ENCODE measurements around the gene ZNF638. TPM values are rescaled to one million over a fixed set of nuclear protein-coding genes. Genes with fewer than 3 reads are reported as not detected.

The ZNF638 gene
- total RNA-seq, 1 experiment from 2014 or later: 108 TPM

GRCh38 chr2:71385012-71385411 is 53.4 kb downstream of the ZNF638 start (continued):
- no peak for TF ChIP-seq EZH2phosphoT487 (IDR thresholded peaks at IDR 0.05; ENCODE audit: borderline replicate concordance)
- no peak for TF ChIP-seq RAD21 (IDR thresholded peaks at IDR 0.05; ENCODE audit: low read depth)
- no peak for TF ChIP-seq EZH2 (IDR thresholded peaks at IDR 0.05)
- no peak for TF ChIP-seq POLR2A (IDR thresholded peaks at IDR 0.05; ENCODE audit: borderline replicate concordance, extremely low read depth, insufficient read depth, insufficient read length)
- TF ChIP-seq CBX3 (IDR thresholded peaks at IDR 0.05; ENCODE audit: low read depth): no peak

GRCh38 chr2:71388214-71388613 is 56.6 kb downstream of the ZNF638 start:
- RAD21 ChIA-PET (ENCODE audit: low non-redundant PET in 1 of 2, low total read pairs in 2 of 2, uncharacterized antibody in 2 of 2, unreplicated experiment in 2 of 2): no interaction called here
- no peak for ATAC-seq
- BruUV-seq (replicated peaks): no TSS peak
- Histone ChIP-seq H3K79me2 (ENCODE audit: insufficient read depth, low read length) (peaks cover 10% of the 10 kb centered on the region), H3K9me2 (ENCODE audit: insufficient read depth) (no peaks in the 10 kb centered on the region), H3K4me2 (ENCODE audit: low read length) (no peak overlapping the region), H3K9me3 (ENCODE audit: control insufficient read depth in 1 of 2, insufficient read depth in 1 of 2, low read depth in 1 of 2, low read length in 2 of 2) (no peaks in the 10 kb centered on the region), H3K9ac (ENCODE audit: low read length) (no peak overlapping the region), H3K27ac (ENCODE audit: low read depth, low read length) (no peak overlapping the region), H2AFZ (ENCODE audit: low read depth, low read length, poor library complexity, severe bottlenecking) (no peak overlapping the region), H3K4me1 (ENCODE audit: control insufficient read depth in 1 of 2, insufficient read depth in 2 of 2, low read length in 2 of 2) (no peaks in the 10 kb centered on the region), H3K27me3 (ENCODE audit: insufficient read depth, low read length) (no peaks in the 10 kb centered on the region), H3K4me3 (replicated peaks in 1 of 2; ENCODE audit: low read depth in 1 of 2, low read length in 2 of 2) (no peak overlapping the region), H3K36me3 (ENCODE audit: control insufficient read depth in 1 of 2, insufficient read depth in 2 of 2, low read length in 2 of 2) (peaks cover 22 to 25% of the 10 kb centered on the region in 2 experiments; a peak in 3 of 4 replicates), H4K20me1 (ENCODE audit: insufficient read depth) (peaks cover 4% of the 10 kb centered on the region)
- POLR2A ChIA-PET: no interaction called here
- CTCF ChIA-PET: no interaction called here
- TF ChIP-seq ZNF274 (IDR thresholded peaks at IDR 0.05; ENCODE audit: low read depth, low read length): no peak
- peak; percentile 26 for TF ChIP-seq TCF7L2 (IDR thresholded peaks at IDR 0.05; ENCODE audit: borderline replicate concordance, extremely low read depth, insufficient read depth, insufficient read length)
- intact Hi-C loops (cut with micrococcal nuclease): no loop called here
- no peak for DNase-seq (ENCODE audit: low read depth, low spot score)

GRCh38 chr2:71389384-71390072 is 57.9 kb downstream of the ZNF638 start:
- ChIA-PET CTCF (no interaction called here), POLR2A (no interaction called here), RAD21 (ENCODE audit: low non-redundant PET in 1 of 2, low total read pairs in 2 of 2, uncharacterized antibody in 2 of 2, unreplicated experiment in 2 of 2) (no interaction called here)
- Histone ChIP-seq H3K27me3 (ENCODE audit: insufficient read depth, low read length) (no peaks in the 10 kb centered on the region), H4K20me1 (ENCODE audit: insufficient read depth) (peaks cover 4% of the 10 kb centered on the region), H3K9me2 (ENCODE audit: insufficient read depth) (no peaks in the 10 kb centered on the region), H3K9ac (ENCODE audit: low read length) (no peak overlapping the region), H3K27ac (ENCODE audit: low read depth, low read length) (no peak overlapping the region), H3K4me3 (replicated peaks in 1 of 2; ENCODE audit: low read depth in 1 of 2, low read length in 2 of 2) (no peak overlapping the region), H3K4me1 (ENCODE audit: control insufficient read depth in 1 of 2, insufficient read depth in 2 of 2, low read length in 2 of 2) (no peaks in the 10 kb centered on the region), H2AFZ (ENCODE audit: low read depth, low read length, poor library complexity, severe bottlenecking) (no peak overlapping the region), H3K4me2 (ENCODE audit: low read length) (no peak overlapping the region), H3K79me2 (ENCODE audit: insufficient read depth, low read length) (peaks cover 10% of the 10 kb centered on the region), H3K36me3 (ENCODE audit: control insufficient read depth in 1 of 2, insufficient read depth in 2 of 2, low read length in 2 of 2) (peaks cover 32 to 36% of the 10 kb centered on the region in 2 experiments; a peak in 3 of 4 replicates), H3K9me3 (ENCODE audit: control insufficient read depth in 1 of 2, insufficient read depth in 1 of 2, low read depth in 1 of 2, low read length in 2 of 2) (no peaks in the 10 kb centered on the region)
- DNase-seq (ENCODE audit: low read depth, low spot score) (no peak), ATAC-seq (no peak)
- BruUV-seq (replicated peaks): no TSS peak
- intact Hi-C loops (cut with micrococcal nuclease): no loop called here
- TF ChIP-seq POLR2AphosphoS5 (IDR thresholded peaks at IDR 0.05; ENCODE audit: low read depth, low read length) (no peak), SIN3A (IDR thresholded peaks at IDR 0.05; ENCODE audit: low read depth) (no peak), RAD21 (IDR thresholded peaks at IDR 0.05; ENCODE audit: low read depth) (no peak), POLR2A (IDR thresholded peaks at IDR 0.05; ENCODE audit: borderline replicate concordance, extremely low read depth, insufficient read depth, insufficient read length) (no peak), CEBPB (IDR thresholded peaks at IDR 0.05; ENCODE audit: low read depth) (no peak), FOSL1 (IDR thresholded peaks at IDR 0.05; ENCODE audit: low read depth) (no peak), EZH2 (IDR thresholded peaks at IDR 0.05) (no peak), YY1 (IDR thresholded peaks at IDR 0.05; ENCODE audit: extremely low read depth, insufficient replicate concordance, low read depth, low read length) (no peak), ZFX (IDR thresholded peaks at IDR 0.05) (no peak), CTCF (IDR thresholded peaks at IDR 0.05 in 2 of 3, conservative IDR thresholded peaks at IDR 0.05 in 1 of 3; ENCODE audit: borderline replicate concordance in 1 of 3, insufficient read depth in 1 of 3, low read depth in 2 of 3, low read length in 2 of 3) (no peak), CBX3 (IDR thresholded peaks at IDR 0.05; ENCODE audit: low read depth) (no peak), ELF1 (IDR thresholded peaks at IDR 0.05; ENCODE audit: borderline replicate concordance, low read depth) (no peak), ATF3 (IDR thresholded peaks at IDR 0.05) (no peak)
